Neural crest cell (in vitro differentiated cells): Measurements from ENCODE around the gene OR1L6. TPM values are rescaled to one million over a fixed set of nuclear protein-coding genes. Genes with fewer than 3 reads are reported as not detected.

Source experiments
- DNase-seq: peaks from one replicate; pipeline ENCODE4 v3.0.0; 2021; ENCODE audit warnings: low read depth, mixed read lengths, low spot score
- H3K27ac Mint-ChIP-seq: one replicate; pipeline ENCODE4 v1.8.0; 2021; ENCODE audit warnings: mild to moderate bottlenecking, mixed read lengths; ENCODE audit not compliant: unreplicated experiment
- H3K27me3 Mint-ChIP-seq: 2 replicates; pipeline ENCODE4 v1.8.0; 2021; ENCODE audit warnings: low read depth, mild to moderate bottlenecking, mixed read lengths
- H3K36me3 Mint-ChIP-seq: 2 replicates; pipeline ENCODE4 v1.8.0; 2021; ENCODE audit warnings: low read depth, mild to moderate bottlenecking, mixed read lengths
- H3K4me1 Mint-ChIP-seq: 2 replicates; pipeline ENCODE4 v1.8.0; 2021; ENCODE audit warnings: mixed read lengths
- H3K4me3 Mint-ChIP-seq: one replicate; pipeline ENCODE4 v1.8.0; 2021; ENCODE audit warnings: mild to moderate bottlenecking, mixed read lengths
- H3K9me3 Mint-ChIP-seq: 2 replicates; pipeline ENCODE4 v1.8.0; 2021; ENCODE audit warnings: mixed read lengths
- total RNA-seq: library from RNA; stranded (reverse); gene quantifications from 2 replicates; pipeline ENCODE4 v1.2.1, GENCODE V29; 2021
- TF ChIP-seq, protein P1 (sequence below): fragments of 200-600 bp; sonication (generic); conservative IDR thresholded peaks from 2 replicates; pipeline ENCODE4 v1.5.0; 2021; ENCODE audit warnings: antibody characterized with exemption, mild to moderate bottlenecking

The OR1L6 gene
- total RNA-seq, 1 donor from 2014 or later: not detected

DNA sequence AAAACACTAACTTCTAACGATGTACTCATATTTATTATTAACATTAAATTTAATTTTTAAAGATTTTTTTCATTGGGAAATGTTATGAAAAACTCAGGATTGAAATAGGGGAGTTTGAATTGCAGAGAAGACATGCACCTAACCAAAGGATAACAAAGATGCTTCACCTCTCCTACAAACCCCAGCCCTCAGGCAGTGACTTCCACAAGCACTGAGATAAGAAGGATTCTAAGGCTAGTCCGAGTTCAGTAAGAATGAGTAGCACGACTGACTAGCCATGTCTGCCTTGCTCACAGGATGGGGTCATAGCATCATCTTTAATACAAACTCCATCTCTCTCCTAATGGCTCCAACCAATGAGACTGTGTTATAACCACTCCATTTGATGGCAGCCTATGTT, 39.6 kb downstream of the OR1L6 start:
- no peak overlapping the region for H3K4me3 Mint-ChIP-seq
- H3K9me3 Mint-ChIP-seq: peaks cover 2% of the 10 kb centered on the region
- H3K36me3 Mint-ChIP-seq: no peaks in the 10 kb centered on the region
- H3K27me3 Mint-ChIP-seq: peaks cover 67% of the 10 kb centered on the region
- H3K4me1 Mint-ChIP-seq: no peaks in the 10 kb centered on the region
- no peak overlapping the region for H3K27ac Mint-ChIP-seq
- DNase-seq: no peak
- TF ChIP-seq, protein P1, sequence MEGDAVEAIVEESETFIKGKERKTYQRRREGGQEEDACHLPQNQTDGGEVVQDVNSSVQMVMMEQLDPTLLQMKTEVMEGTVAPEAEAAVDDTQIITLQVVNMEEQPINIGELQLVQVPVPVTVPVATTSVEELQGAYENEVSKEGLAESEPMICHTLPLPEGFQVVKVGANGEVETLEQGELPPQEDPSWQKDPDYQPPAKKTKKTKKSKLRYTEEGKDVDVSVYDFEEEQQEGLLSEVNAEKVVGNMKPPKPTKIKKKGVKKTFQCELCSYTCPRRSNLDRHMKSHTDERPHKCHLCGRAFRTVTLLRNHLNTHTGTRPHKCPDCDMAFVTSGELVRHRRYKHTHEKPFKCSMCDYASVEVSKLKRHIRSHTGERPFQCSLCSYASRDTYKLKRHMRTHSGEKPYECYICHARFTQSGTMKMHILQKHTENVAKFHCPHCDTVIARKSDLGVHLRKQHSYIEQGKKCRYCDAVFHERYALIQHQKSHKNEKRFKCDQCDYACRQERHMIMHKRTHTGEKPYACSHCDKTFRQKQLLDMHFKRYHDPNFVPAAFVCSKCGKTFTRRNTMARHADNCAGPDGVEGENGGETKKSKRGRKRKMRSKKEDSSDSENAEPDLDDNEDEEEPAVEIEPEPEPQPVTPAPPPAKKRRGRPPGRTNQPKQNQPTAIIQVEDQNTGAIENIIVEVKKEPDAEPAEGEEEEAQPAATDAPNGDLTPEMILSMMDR: no peak

DNA sequence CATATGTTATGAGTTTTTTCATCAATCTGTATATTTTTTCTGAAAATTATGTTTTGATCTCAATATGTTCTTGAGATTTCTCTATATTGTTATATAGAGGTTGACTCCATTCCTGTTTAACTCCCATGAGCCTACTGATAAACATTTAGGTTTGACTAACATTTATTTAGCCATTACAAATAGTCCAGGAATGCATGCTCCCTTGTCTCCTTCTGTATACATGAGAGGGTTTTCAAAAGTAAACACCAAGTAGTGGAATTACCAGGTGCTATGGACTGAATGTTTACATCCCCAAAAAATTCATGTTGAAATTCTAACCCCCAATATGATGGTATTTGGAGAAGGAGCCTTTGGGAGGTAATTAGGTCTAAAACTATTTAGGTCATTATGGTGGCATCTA, 43.2 kb downstream of the OR1L6 start:
- no peaks in the 10 kb centered on the region for H3K36me3 Mint-ChIP-seq
- peaks cover 2% of the 10 kb centered on the region for H3K9me3 Mint-ChIP-seq
- H3K4me3 Mint-ChIP-seq: no peak overlapping the region
- no peak for DNase-seq
- no peak overlapping the region for H3K27ac Mint-ChIP-seq
- H3K4me1 Mint-ChIP-seq: no peaks in the 10 kb centered on the region
- H3K27me3 Mint-ChIP-seq: peaks cover 47% of the 10 kb centered on the region
- TF ChIP-seq, protein P1: no peak

GRCh38 chr9:122786338-122786737, 44.2 kb downstream of the OR1L6 start:
- Mint-ChIP-seq H3K27ac (no peak overlapping the region), H3K4me1 (no peaks in the 10 kb centered on the region), H3K9me3 (peaks cover 3% of the 10 kb centered on the region), H3K36me3 (no peaks in the 10 kb centered on the region), H3K27me3 (peaks cover 50% of the 10 kb centered on the region), H3K4me3 (no peak overlapping the region)
- TF ChIP-seq, protein P1: no peak
- DNase-seq: no peak

GRCh38 chr9:122788831-122789230, 46.7 kb downstream of the OR1L6 start, which contains the start of gene OR5C1:
Gene OR5C1, plus strand, starts transcription at chr9:122788933. Its CDS starts 0 bp downstream, at chr9:122788933.
- Mint-ChIP-seq H3K27me3 (peaks cover 42% of the 10 kb centered on the region), H3K4me1 (no peaks in the 10 kb centered on the region), H3K27ac (no peak within 1 kb of the TSS), H3K4me3 (no peak within 1 kb of the TSS), H3K36me3 (no peaks in the 10 kb centered on the region), H3K9me3 (peaks cover 3% of the 10 kb centered on the region)
- TF ChIP-seq, protein P1: no peak
- no peak for DNase-seq

- Mint-ChIP-seq H3K36me3 (no peaks in the 10 kb centered on the region), H3K9me3 (peaks cover 3% of the 10 kb centered on the region), H3K4me3 (no peak overlapping the region), H3K4me1 (no peaks in the 10 kb centered on the region), H3K27me3 (peaks cover 42% of the 10 kb centered on the region), H3K27ac (no peak overlapping the region)
- no peak for DNase-seq
- TF ChIP-seq, protein P1: no peak
Observed at GRCh38 chr9:122789256-122790046, 47.3 kb downstream of the OR1L6 start.
